ENCODE measurements around the gene SLC6A9.

DNA sequence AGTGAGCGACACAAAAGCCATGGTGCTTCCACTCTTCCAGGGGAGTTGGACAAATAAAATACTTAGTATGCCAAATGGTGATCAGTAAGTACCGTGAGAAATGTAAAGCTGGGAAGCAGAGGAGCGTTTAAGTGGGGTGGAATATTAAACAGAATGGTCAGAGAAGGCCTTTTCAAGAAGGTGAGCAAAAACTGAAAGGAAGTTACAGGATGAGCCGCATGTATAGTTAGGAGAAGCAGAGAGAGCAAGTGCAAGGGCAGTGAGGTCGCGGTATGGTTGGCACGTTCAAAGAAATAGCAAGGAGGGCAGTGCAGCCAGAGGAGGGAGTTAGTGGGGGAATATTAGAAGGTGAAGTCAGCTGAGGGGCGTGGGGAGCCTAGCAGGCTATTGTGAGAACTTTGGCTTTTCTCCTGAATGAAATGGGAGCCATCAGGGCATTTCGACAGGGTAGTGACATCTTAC, 57.2 kb downstream of the SLC6A9 start:
- TF ChIP-seq, protein P1, sequence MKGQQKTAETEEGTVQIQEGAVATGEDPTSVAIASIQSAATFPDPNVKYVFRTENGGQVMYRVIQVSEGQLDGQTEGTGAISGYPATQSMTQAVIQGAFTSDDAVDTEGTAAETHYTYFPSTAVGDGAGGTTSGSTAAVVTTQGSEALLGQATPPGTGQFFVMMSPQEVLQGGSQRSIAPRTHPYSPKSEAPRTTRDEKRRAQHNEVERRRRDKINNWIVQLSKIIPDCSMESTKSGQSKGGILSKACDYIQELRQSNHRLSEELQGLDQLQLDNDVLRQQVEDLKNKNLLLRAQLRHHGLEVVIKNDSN (IDR thresholded peaks at IDR 0.05): no peak
- no peak for TF ChIP-seq TAF1 (IDR thresholded peaks at IDR 0.05; ENCODE audit: low read depth)
- no peak for TF ChIP-seq EP300 (IDR thresholded peaks at IDR 0.05; ENCODE audit: borderline replicate concordance)
- no peak for TF ChIP-seq YY1 (IDR thresholded peaks at IDR 0.05; ENCODE audit: low read depth)
- no peak for TF ChIP-seq NFIC (IDR thresholded peaks at IDR 0.05)
